Vagina (tissue), 2 donors: Measurements from ENCODE around the gene DYNLL2. TPM values are rescaled to one million over a fixed set of nuclear protein-coding genes. Genes with fewer than 3 reads are reported as not detected.
A peak's percentile ranks its signal among the peaks of the same experiment; 100 is the strongest.

Experiments
- DNase-seq, 2 donors: peaks; one replicate each; pipeline ENCODE4 v3.0.0-alpha.2; 2017; ENCODE audit errors: extremely low spot score in 2 of 2
- H3K27ac ChIP-seq: fragments of 200-600 bp; sonication (generic); one replicate; pipeline ENCODE4 v1.5.1; 2019
- H3K27me3 ChIP-seq: fragments of 200-600 bp; sonication (generic); one replicate; pipeline ENCODE4 v1.5.1; 2019
- H3K36me3 ChIP-seq, 2 donors: fragments of 200-600 bp; sonication (generic); one replicate each; pipeline ENCODE4 v1.5.1; 2017 to 2019
- H3K4me1 ChIP-seq: fragments of 200-600 bp; sonication (generic); one replicate; pipeline ENCODE4 v1.5.1; 2019
- H3K4me3 ChIP-seq, 2 donors: fragments of 200-600 bp; sonication (generic); 1 replicate in 1 of 2; 2 replicates in 1 of 2; pipeline ENCODE4 v1.5.1; 2016 to 2019
- H3K9me3 ChIP-seq: fragments of 200-600 bp; sonication (generic); one replicate; pipeline ENCODE4 v1.5.1; 2019
- CTCF ChIP-seq, 3 experiments: fragments of 450-650 bp in 2 of 3; fragments of 200-600 bp in 1 of 3; sonication (generic) in 1 of 3; IDR thresholded peaks; one replicate each; pipeline ENCODE4 v1.5.1; 2017 to 2019; ENCODE audit warnings: antibody characterized with exemption in 3 of 3, mild to moderate bottlenecking in 2 of 3, moderate library complexity in 2 of 3
- POLR2A ChIP-seq, 2 donors: fragments of 450-650 bp; IDR thresholded peaks; one replicate each; pipeline ENCODE4 v1.6.1; 2017; ENCODE audit warnings: antibody characterized with exemption in 2 of 2, mild to moderate bottlenecking in 2 of 2, moderate library complexity in 2 of 2
- POLR2AphosphoS5 ChIP-seq, 2 donors: sonication (generic); formaldehyde crosslinking; IDR thresholded peaks; one replicate each; pipeline ENCODE4 v1.9.0; 2017; ENCODE audit warnings: antibody characterized with exemption in 2 of 2, mild to moderate bottlenecking in 2 of 2, low read depth in 1 of 2; ENCODE audit not compliant: insufficient read depth in 1 of 2
- intact Hi-C: fragments of 100-400 bp; cut with DNase I; formaldehyde crosslinking; loops from one replicate; pipeline ENCODE4 v1.15.1; 2023
- total RNA-seq: library from RNA; depleted of rRNA; stranded (reverse); fragments of >200 nt; gene quantifications from one replicate; pipeline ENCODE4 v1.2.3, GENCODE V29; 2016

DYNLL2 gene
- total RNA-seq = 16.9 TPM

- Histone ChIP-seq H3K4me3 (peak within 1 kb of the TSS; percentile 94 to 100), H3K27me3 (no peaks in the 10 kb centered on the region), H3K9me3 (no peaks in the 10 kb centered on the region), H3K36me3 (peaks cover 0 to 12% of the 10 kb centered on the region in 2 donors), H3K27ac (peak within 1 kb of the TSS; percentile 96), H3K4me1 (peaks cover 42% of the 10 kb centered on the region)
- TF ChIP-seq CTCF (IDR thresholded peaks at IDR 0.05) (no peak), POLR2A (IDR thresholded peaks at IDR 0.05) (no peak), POLR2AphosphoS5 (IDR thresholded peaks at IDR 0.05; ENCODE audit: insufficient read depth in 1 of 2, low read depth in 1 of 2) (no peak)
- peak in 1 of 2 donors; percentile 94 for DNase-seq
- intact Hi-C loops = no loop called here
Measured at GRCh38 chr17:58082870-58083490, at the start of gene DYNLL2. DYNLL2 (plus strand) TSS chr17:58083419; CDS start chr17:58087091, 3,672 bp downstream.

GRCh38 chr17:58039975-58040374, 43.2 kb upstream of the DYNLL2 start:
- H3K4me3 ChIP-seq = no peak overlapping the region
- no peak overlapping the region for H3K27ac ChIP-seq
- no peaks in the 10 kb centered on the region for H3K36me3 ChIP-seq
- no peaks in the 10 kb centered on the region for H3K4me1 ChIP-seq
- no peaks in the 10 kb centered on the region for H3K27me3 ChIP-seq
- intact Hi-C loops = no loop called here
- TF ChIP-seq CTCF (IDR thresholded peaks at IDR 0.05) (no peak), POLR2A (IDR thresholded peaks at IDR 0.05) (no peak), POLR2AphosphoS5 (IDR thresholded peaks at IDR 0.05; ENCODE audit: insufficient read depth in 1 of 2, low read depth in 1 of 2) (no peak)
- no peak for DNase-seq
- H3K9me3 ChIP-seq = no peaks in the 10 kb centered on the region

GRCh38 chr17:58040386-58040785, 42.8 kb upstream of the DYNLL2 start:
- Histone ChIP-seq H3K4me1 (no peaks in the 10 kb centered on the region), H3K27ac (no peak overlapping the region), H3K9me3 (no peaks in the 10 kb centered on the region), H3K27me3 (no peaks in the 10 kb centered on the region), H3K36me3 (no peaks in the 10 kb centered on the region), H3K4me3 (no peak overlapping the region)
- intact Hi-C loops = no loop called here
- no peak for DNase-seq
- TF ChIP-seq CTCF (IDR thresholded peaks at IDR 0.05) = no peak
- TF ChIP-seq POLR2A (IDR thresholded peaks at IDR 0.05) = no peak
- no peak for TF ChIP-seq POLR2AphosphoS5 (IDR thresholded peaks at IDR 0.05; ENCODE audit: insufficient read depth in 1 of 2, low read depth in 1 of 2)

- H3K27ac ChIP-seq = no peak overlapping the region
- intact Hi-C loops = no loop called here
- TF ChIP-seq CTCF (IDR thresholded peaks at IDR 0.05) (no peak), POLR2A (IDR thresholded peaks at IDR 0.05) (no peak), POLR2AphosphoS5 (IDR thresholded peaks at IDR 0.05; ENCODE audit: insufficient read depth in 1 of 2, low read depth in 1 of 2) (no peak)
- H3K9me3 ChIP-seq = no peaks in the 10 kb centered on the region
- H3K4me1 ChIP-seq = no peaks in the 10 kb centered on the region
- no peak for DNase-seq
- H3K4me3 ChIP-seq = no peak overlapping the region
- no peaks in the 10 kb centered on the region for H3K27me3 ChIP-seq
- no peaks in the 10 kb centered on the region for H3K36me3 ChIP-seq
Measured at GRCh38 chr17:58041161-58041560, 42.1 kb upstream of the DYNLL2 start.
